ENCODE measurements around the gene PPIL3.

PPIL3 gene

DNA sequence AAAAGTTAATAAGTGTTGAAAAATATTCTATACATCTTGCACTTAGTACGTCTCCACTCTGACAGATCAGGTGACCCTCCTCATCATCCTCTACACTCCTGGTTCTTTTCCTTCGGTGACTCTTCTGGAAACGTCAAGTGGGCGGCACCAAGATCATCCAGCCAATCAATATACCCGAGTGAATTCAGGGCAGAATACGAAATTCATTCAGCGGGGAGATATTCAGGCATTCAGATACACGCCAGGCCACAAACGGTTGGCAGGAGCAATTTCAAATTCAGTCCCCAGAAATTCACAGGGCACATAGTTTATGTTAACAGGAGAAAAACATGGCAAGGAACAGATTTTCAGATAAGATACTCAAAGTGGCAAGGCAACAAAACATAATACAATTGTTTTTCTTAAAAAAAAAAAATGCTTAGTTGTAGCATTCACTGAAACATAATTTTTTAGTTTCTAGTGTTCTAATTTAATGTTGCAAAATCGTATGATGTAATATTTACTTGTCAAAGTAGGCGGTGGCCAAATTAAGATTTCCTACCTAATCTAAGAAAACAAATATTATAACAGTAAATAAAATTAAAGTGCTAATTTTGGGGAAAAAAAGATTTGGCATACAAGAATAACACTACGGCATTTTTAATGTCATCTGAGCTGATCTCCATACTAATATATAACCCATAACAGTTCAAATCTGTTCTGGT, 28.6 kb downstream of the PPIL3 start:
- no peak for DNase-seq (ENCODE audit: low read depth)

GRCh38 chr2:200856806-200857205, 32.1 kb downstream of the PPIL3 start:
- no peak for DNase-seq (ENCODE audit: low read depth)

DNA sequence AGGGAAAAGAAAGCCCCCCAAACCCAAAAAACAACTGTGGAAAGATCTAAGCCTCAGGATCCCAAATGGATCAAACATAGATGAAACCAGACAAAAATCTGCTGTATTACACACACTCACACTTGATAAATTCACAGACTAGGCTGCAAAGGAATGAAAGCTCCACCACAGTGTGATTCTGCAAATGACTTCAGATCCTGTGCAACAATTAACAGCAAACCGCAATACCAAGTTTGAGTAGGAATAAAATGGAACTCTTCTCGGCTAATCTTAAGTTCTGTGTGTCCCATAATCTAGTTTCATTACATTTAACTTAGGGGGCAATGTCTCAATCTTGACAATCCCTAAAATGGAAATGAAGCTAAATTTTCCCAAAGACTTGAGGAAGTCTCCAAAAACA, 36.3 kb downstream of the PPIL3 start:
- DNase-seq (ENCODE audit: low read depth): no peak

GRCh38 chr2:200851398-200852248, 37.3 kb downstream of the PPIL3 start:
- no peak for DNase-seq (ENCODE audit: low read depth)

DNA sequence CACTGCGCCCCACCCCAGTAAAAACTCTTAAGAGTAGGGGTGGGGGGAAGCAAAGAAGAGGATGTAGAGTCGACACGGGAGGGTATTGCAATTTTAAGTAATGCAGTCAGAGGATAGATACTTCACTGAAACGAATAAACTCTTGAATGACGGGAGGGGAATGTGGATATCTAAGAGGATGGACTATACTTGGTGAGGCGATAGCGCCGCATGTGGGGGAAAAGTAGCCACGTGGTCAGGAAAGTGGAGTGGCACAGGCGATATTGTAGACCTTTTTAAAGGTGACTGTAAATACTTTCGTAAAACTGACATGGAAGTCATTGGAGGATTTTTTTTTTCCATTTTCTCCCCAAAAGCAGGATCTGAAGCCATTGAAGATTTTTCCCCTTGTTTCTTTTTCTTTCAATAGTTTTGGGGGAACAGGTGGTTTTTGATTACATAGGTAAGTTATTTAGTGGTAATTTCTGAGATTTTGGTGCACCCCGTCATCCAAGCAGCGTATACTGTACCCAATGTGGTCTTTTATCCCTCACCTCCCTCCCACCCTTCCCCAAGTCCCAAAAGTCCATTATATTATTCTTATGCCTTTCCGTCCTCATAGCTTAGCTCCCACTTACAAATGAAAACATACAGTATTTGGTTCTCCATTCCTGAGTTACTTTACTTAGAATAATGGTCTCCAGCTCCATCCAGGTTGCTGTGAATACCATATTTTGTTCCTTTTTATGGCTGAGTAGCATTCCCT, 38.2 kb downstream of the PPIL3 start:
- no peak for DNase-seq (ENCODE audit: low read depth)

DNA sequence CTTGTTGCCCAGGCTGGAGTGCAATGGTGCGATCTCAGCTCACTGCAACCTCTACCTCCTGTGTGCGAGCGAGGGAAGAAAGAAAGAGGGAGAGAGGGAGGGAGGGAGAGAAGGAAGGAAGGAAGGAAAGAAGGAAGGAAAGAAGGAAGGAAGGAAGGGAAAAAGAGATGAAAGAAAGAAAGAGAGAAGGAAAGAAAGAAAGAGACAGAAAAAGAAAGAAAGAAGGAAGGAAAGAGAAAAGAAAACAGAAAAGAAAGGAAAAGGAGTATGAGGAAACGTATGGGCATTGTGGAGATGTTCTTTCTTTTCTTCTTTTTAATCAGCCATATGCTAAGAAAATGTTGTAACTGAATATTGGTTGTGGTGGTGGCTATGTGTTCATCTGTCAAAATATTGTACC, 40.9 kb downstream of the PPIL3 start:
- no peak for DNase-seq (ENCODE audit: low read depth)

GRCh38 chr2:200847269-200847668, 41.6 kb downstream of the PPIL3 start:
- no peak for DNase-seq (ENCODE audit: low read depth)

GRCh38 chr2:200845669-200846325, 43.1 kb downstream of the PPIL3 start:
- no peak for DNase-seq (ENCODE audit: low read depth)

GRCh38 chr2:200845194-200845593, 43.7 kb downstream of the PPIL3 start:
- no peak for DNase-seq (ENCODE audit: low read depth)

- no peak for DNase-seq (ENCODE audit: low read depth)
Measured at GRCh38 chr2:200843993-200844948, 44.6 kb downstream of the PPIL3 start.

DNA sequence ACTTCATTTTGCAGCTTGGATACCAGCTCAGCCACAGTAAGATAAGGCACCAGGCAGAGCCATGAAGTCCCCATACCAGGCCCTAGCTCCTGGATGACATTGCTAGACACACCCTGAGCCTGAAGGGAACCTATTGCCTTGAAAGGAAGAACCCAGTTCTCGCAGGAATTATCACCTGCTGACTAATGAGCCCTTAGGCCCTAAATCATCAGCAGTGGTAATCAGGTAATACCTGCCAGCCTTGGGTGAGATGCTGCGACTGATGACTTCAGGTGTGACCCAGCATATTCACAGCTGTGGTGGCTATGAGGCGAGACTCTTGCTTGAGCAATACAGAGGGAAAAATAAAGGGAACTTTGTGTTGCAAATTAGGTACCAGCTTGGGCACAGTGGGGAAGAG, 49.4 kb downstream of the PPIL3 start:
- DNase-seq (ENCODE audit: low read depth): no peak

GRCh38 chr2:200834701-200835100, 54.2 kb downstream of the PPIL3 start:
- no peak for DNase-seq (ENCODE audit: low read depth)

DNA sequence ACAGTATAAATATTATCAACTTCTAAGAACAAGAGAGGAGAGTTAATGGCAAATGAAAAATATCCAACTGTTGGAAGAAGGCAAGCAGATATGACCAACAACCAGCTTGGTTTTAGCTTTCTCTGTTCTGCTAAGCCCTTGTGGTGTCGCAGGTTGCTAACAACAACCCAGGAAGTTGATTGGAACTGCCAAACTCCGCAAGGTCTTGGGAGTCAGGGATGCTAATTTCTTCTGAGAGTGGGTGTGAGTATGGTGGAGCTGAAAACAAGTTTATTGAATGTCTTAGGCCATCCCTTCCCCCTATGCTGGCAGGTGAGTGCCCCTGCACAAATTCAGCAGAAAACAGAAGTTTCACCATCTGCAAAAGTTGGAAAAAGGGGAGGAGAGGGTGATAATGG, 59.6 kb downstream of the PPIL3 start:
- DNase-seq (ENCODE audit: low read depth): no peak

GRCh38 chr2:200828572-200829257, 60.2 kb downstream of the PPIL3 start:
- no peak for DNase-seq (ENCODE audit: low read depth)

DNA sequence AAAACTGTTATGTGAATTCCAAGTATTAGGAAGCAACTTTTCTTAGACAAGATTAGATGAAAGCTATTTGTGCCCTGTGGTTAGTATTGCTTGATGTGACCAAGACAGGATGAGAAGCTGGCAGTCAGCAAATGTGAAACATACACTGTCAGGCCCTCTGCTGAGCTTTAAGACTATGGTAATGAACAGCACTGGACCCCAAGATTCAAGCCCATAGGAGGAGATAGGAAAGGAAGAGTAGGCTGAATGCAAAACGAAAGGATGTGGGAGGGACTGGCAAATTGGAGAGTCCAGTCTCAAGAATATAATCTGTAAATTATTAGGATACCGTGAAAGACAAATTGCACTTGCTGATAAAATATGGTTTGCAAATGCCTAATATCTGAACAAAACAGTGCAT, 60.8 kb downstream of the PPIL3 start:
- no peak for DNase-seq (ENCODE audit: low read depth)

DNA sequence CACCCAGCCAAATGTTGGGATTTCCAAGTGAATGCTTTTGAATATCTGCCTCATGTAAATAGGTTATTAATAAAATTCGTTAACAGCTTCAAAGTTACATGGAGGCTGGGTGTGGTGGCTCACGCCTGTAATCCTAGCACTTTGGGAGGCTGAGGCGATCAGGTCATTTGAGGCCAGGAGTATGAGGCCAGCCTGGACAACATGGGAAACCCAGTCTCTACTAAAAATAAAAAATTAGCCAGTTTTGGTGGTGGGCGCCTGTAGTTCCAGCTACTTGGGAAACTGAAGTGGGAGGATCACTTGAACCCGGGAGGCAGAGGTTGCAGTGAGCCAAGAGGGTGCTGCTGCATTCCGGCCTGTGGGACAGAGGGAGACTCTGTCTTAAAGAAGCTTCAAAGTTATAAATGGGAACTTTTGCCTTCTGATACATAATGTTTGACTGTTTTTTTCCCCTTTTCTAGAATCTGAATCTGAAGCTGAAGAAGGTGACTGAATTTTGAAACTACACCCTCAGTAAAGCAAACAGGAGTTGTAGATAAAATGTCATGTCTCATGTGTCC, 67.1 kb downstream of the PPIL3 start:
- DNase-seq (ENCODE audit: low read depth): no peak
